ENCODE measurements around the gene AP4E1.
"Not testable (repeated sequence)": the region's sequence is repeated elsewhere in the genome, so short reads cannot be mapped to it uniquely, and the experiment has no call there.

The AP4E1 gene

DNA sequence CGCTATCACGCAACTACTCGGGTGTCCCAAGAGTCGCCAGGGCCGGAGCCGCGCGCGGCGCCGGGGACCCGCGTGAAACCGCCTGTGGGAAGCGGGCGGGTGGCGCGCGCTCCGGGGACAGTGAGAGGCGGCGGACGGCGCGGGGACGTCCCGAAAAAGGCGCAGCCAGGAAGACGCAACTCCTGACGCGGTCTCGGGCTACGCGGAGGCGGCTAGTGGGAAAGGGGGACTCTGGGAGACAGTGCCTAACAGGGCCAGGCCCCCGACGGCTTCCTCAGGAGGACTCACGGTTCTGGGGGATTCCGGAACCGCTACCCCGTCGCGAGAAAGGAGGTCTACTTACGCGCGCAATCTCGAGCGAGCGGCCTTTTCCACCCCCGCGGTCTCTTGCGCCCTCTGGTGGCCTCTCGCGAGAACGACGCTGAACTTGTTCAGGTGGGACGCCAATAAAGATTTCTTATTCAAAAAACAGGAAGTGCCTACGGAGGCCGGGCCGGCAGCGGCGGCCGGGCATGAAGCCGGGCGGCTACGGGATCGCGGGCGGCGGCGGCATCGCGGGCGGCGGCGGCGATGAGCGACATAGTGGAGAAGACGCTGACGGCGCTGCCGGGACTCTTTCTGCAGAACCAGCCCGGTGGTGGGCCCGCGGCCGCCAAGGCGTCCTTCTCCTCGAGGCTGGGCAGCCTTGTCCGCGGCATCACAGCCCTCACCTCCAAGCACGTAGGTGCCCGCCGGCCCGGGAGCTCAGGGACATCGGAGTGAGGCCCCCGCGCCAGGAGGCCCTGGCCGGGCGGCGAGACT lies at the start of gene AP4E1:
Gene AP4E1 (plus strand): TSS at position 475 of the 801 bp plus-strand sequence. CDS start 96 bp downstream, at position 571.
- DNase-seq = peak; percentile 82

DNA sequence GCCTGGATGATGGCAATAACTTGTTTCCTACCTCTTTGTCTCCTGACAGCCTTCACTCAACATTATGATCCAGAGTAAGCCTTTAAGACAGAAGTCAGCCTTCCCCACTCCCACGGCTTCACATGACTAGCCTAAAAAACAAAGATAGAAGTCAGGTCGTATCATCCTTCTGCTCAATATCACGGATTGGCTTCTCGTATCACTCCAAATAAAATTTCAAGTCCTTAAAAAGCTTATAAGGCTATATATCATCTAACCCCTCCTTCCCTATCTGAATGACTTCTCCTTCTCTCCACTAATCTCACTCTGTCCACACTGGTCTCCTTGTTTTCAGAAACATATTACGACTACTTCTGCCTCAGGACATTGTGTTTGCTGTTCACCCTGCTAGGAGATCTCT lies 47.7 kb upstream of the AP4E1 start:
- no peak for DNase-seq

DNA sequence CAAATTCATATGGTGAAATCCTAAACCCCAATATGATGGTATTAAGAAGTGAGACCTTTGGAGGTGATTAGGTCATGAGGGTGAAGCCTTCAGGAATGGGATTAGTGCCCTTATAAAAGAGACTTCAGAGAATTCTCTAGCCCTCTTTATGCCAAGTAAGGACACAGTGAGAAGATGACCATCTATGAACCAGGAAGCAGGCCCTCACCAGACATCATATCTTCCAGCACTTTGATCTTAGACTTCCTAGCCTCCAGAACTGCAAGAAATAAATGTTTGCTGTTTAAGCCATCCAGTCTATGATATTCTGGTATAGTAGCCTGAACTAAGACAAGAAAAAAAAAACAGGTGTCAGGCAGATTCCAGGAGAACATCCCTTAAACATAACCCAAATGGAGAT lies 45.9 kb upstream of the AP4E1 start:
- no peak for DNase-seq

DNA sequence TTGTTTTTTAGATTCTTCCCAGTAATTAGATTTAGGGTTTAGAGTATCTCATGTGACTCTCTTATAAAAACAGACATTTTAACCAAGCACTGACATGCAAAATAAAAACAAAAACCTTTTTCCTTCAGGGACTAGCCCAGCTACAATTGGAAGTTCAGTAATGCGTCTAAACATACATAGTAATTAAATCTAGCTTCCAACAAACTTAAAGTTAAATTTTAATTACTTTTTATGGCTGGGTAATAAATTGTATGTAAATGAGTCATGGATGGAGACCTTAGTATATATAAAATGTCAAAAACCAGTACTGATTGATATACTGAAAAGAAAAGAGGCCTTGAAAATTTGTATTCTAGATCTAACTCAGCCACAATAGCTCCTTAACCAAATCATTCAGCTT lies 43.6 kb upstream of the AP4E1 start:
- DNase-seq = no peak

DNA sequence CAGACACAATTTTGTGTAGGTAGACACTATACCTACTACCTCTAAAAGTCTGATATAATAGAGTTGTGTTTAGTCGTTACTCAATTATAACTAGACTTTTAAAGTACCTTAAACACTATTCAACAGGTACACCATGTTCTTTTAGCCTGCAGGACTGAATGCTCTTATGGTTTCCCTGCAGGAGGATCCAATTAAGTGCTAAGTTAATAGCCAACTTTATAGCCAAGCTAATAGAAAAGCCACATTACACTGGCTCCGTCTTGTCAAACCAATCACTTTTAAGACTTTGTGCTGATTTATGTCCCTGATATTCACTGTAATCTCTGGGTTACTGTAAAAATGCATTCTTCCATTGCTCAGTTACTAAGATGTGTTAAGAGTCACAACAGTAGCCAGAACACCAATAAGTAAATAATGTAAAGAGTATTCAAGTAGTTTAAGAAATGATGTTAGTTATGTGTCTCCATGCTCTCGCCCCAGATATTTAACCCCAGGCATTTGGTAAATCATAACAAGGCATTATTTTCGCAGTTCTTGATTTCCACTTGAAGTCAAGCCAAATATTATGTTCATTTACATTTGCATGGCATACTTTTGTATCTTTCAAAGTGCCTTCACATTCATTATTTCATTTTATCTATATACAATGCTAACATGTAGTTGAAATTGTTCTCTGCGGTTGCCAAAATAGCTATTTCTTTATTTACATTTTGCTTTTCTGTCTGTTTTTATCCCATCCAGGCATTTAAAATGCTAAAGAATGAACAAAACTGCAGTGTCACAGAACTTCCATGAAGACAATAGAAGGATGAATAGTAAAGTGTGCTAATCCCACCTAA lies 42.7 kb upstream of the AP4E1 start:
- DNase-seq = no peak

DNA sequence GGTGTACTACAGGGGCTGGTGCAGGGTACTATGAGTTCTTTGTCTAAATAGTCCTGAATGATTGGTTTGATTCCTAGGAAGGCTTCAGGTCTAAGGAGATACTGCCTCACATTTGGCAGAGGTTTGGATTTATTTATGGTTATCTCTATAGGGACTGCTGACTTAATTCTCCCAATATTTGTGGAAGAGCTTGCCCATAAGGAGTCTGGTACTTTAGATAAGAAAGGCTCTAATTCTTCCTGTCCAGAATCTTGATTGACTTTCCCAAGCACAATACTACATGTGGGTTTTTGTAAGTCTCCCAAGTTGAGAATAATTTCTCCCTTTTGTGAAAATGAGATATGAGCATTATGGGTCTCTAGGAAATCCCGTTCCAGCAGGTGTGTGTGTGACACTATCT lies 36.7 kb upstream of the AP4E1 start:
- no peak for DNase-seq

DNA sequence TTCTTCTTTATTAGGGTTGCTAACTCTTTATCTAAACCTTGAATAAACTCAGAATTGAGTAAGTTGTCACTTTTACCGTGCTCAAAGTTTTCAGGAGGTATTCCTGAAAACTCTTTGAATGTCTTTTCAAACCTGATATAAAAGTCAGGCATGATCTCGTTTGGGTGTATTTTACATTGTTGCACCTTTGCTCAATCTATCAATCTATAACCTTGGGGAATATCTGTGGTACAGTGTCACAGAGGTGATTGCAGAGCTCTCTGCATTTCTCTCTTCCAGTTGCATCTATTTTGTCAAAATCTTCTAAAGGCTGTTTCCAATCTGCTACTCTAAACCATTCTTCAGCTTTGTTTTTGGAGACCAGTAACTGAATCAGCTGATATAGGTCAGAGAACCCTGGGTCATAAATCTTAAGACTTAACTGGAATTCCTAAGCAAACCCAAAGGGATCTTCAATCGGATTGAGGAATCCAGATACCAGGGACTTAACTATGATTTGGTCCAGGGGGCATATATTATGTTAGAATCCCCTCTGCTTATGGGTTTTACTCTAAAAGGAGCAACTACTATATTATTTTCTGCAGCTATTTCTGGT lies 35.6 kb upstream of the AP4E1 start:
- no peak for DNase-seq

DNA sequence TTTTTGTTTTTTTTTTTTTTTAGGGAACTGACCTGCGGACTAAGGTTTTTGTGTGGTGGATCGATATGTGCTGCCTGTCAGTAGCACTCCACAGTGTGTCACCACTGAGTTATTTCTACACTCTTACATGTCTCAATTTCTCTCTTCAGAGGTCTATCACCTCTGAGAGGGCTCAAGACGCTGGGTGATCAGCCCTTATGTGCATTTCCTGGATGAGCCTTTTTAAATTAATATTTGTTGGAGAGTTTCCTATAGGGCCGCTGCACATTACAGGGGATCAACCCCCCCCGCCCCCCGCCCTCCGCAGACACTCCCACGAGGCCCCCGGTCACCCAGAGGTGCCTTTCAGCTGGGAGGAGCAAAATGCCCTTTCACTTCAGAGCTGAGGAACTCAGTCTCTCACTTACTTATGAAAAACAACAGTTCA lies 34.5 kb upstream of the AP4E1 start:
- DNase-seq = peak; percentile 14

DNA sequence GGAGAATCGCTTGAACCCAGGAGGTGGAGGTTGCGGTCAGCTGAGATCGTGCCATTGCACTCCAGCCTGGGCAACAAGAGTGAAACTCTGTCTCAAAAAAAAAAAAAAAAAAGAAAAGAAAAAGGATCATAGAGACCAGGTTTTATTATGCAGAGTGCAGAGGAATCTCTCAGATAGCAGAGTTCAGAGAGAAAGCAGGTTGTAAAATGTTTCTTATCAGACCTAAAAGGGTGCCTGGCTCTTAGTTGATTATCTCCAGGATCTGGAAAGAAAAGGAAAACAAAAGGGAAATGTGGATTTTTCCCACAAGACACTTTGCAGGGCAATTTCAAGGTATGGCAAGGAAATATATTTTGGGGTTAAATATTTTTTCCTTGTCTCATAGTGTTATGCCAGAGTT lies 33.2 kb upstream of the AP4E1 start:
- DNase-seq = not testable (repeated sequence)

DNA sequence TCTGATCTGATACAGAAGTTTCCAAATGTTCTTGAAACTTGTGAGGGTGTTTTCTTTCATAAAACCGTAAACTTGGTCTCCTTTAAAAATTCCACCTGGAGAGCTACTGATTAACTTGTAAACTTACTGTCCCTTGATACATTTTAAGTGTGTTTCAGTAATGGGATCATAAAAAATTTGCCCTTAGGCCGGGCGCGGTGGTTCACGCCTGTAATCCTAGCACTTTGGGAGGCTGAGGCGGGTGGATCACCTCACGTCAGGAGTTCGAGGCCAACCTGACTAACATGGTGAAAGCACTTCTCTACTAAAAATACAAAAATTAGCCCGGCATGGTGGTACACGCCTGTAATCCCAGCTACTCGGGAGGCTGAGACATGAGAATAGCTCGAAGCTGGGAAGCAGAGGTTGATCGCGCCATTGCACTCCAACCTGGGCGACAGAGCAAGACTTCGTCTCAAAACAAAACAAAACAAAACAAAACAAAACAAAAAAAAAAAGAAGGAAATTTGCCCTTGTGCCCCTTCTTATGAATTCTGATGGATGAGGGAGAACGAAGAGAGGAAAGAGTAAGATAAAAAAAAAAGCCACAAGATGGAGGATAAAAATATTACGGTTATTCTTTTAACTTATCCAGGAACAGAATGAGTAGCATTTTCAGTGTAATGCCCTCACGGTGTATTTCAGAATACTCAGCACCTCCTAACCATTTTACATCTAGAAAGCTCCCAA lies 32.1 kb upstream of the AP4E1 start:
- DNase-seq = no peak

DNA sequence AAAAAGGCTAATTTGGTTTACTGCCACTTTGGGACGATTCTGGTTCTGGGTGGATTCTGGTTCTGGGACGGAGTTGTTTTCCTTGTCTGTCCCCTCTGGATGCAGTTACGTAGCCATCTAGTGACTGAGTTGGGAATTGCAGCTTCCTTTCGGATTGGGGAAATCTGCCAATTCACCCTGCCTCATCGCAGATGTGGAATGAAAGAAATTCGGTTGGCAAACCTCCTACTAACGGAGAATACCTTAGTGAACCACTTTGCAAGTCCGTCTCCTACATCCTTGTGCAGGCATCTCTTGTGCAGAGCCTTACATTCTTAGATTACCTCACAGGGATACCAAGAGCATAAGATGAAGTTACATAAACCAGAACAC lies 31.5 kb upstream of the AP4E1 start:
- peak; percentile 73 for DNase-seq

DNA sequence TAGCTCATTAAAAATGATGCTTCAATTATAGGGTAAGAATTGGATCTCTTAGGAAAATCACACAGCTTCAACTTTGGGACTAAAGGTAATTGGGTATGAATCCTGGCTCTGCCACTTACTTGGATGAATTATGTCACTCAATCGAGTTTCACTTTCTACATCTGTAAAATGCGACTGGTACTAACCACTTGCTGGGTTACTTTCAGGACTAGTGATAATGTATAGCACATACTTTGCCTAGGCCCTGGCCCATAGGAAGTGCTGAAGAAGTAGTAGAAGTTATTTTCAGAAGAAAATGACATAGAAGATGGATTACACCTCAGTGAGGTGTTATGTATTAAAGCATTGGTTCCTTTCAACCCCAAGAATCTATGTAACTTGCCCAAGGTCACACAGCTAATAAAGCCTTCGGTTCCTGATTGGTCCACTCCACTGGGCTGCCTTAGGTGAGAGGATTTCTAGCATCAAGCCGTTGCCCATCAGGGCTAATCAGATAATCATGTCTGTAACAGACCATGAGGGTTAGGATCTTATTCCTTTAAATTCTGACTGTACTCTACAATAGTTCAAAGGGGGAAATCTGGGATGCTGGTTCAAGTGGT lies 29.4 kb upstream of the AP4E1 start:
- no peak for DNase-seq

DNA sequence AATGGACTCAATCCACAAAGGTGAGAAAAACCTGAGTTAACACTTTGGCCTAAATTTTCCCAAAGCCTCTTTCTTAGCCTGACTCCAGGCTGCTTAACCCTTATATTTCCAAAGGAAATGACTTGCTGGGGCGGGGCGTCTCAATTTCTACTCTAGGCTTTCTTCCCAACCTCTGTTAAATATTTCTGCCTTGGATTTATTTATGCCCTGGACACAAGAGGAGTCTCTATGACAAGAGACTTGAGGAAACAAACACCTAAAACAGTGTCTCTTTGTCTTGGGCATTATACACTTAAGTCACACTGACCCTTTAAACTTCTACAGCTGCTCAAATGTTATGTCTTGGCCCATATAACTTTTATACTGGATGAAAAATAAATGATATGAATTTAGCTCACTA lies 28.3 kb upstream of the AP4E1 start:
- no peak for DNase-seq

DNA sequence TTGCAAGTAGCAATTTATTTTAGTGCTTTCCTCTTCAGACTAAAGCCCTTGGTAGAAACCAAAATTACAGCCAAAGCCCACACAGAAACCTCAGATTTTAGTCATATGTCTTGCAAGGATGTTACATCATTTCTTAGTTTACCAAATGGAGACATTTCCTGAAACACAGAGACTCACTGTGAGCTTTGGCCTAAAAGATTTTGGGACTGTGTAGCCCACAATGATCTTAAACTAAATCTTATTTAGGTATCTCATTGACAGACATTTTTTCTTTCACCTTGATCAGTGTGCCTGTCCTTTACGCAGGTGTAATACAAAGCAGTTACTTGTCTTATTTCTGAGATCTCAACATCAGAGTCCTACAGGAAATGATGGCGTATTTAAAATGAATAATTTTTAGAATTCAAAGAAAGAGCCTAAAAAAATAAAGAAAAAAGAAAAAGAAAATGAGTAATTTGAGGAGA lies 27.8 kb upstream of the AP4E1 start:
- no peak for DNase-seq

DNA sequence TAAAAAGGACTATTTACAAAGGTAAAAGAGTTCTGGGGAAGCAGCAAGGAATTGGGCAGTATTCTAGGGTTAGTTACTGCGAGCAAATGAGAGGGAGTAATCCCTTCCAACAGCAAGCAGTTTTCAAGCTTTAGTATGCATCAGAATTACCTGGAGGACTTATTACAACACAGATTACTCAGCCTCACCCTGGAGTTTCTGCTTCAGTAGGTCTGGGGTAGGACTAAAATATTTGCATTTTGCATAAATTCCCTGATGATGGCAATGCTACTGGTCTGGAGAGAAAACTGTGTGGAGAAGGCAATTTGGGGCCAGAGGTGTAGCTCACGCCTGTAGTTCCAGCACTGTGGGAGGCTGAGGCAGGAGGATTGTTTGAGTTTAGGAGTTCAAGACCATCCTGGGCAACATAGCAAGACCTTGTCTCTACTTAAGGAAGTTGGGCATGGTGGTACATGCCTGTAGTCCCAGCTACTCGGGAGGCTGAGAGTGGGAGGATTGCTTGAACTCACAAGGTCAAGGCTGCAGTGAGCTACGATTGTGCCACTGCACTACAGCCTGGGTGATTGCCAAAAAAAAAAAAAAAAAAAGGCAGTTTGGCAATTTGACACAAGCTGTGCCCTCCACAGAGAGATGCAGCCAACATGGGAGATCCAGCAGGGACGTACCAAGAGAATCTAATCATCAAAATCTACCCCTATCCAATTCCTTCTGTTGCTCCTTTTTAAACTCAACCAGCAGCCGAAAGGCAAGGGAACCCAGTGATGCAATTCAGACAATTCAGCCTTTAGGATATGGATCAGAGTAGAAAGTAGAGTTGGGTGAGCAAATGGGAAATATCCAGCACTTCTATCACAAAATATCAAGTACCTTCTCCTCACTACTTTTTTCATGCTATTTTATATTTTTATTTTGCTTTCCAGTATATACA lies 27.1 kb upstream of the AP4E1 start:
- no peak for DNase-seq

DNA sequence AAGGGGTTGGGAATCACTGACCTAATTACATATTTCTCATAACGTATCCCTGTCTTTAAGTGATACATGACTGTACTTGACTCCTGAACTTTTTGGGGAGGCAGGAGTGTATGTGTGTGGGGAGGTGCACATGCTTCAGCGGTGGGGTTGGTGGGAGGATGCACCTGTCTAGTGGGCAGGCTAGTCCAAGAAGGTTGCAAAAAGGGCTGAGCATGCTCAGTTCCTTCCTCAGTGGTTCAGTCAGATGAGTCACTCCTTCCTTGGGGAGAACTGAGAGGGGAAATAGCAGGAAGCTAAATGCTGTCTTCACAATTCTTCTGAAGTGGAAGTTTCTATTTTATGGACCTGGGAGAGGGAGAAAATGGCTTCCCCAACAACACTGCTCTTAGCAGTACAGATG lies 24.6 kb upstream of the AP4E1 start:
- DNase-seq = peak; percentile 84

DNA sequence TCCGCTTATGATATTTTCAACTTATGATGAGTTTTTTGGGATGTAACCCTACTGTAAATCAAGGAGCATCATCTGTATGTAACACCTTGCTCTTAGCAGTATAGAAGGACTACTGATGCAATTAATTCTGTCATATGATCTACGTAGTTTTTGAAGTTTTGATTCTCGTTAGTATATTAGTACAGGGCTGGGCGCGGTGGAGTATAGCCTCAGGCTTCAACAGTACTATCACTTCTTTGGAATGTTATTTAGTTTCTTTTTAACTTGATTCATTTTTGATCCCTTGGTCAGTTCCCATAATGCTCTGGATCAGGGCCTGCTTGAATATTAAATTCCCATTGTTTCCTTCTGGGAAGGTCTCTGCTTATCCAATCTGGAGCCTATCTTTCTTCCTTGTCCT lies 23.9 kb upstream of the AP4E1 start:
- DNase-seq = no peak

DNA sequence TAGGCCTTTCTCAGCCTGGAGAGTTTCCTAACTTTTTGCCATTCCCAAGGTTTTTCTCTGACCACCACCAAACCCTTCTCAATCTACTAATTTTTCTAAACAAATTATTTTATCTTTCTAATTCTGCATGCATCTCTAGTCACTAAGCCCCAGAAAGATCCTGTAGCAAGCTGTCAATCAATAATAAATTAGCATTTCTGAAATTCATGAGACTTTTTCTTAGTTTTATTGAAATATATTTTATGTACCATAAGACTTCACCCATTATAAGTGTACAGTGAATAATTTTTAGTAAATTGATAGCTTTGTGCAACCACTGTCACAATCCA lies 22.4 kb upstream of the AP4E1 start:
- DNase-seq = no peak

DNA sequence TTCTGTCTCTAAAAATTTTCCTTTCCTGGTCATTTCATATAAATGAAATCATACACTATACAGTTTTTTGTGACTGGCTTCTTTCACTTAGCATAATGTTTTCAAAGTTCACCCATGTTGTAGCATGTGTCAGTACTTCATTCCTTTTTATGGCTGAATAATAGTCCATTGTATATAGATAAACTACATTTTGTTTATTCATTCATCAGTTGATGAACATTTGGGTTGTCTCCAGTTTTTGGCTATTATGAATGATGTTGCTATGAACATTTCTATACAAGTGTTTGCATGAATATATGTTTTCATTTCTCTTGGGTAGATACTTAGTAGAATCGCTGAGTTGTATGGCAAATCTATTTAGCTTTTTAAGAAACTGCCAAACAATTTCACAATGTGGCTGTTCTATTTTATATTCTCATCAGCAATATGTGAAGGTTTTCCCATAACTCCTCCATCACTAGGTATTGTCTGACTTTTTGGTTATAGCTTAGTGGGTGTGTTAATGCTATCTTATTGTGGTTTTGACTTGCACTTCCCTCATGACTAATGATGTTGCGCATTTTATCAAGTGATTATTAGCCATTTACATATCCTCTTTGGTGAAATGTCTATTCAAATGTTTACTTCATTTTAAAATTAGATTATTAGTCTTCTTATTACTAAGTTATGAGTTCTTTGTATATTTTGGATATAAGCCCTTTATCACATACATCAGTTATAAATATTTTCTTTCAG lies 21.7 kb upstream of the AP4E1 start:
- no peak for DNase-seq

DNA sequence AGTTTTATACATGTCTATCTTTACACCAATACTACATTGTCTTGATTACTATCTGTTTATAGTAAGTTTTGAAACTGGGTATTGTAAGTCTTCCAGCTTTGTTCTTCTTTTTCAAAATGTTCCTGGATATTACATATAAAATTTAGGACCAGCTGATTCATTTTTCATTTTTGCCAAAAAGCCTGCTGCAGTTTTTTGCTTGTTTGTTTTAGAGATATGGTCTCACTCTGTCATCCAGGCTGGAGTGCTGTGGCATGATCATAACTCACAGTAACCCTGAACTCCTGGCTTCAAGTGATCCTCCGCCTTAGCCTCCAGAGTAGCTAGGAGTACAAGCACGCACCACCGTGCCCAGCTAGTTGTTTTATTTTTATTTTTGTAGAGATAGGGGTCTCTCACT lies 20.4 kb upstream of the AP4E1 start:
- DNase-seq = no peak

DNA sequence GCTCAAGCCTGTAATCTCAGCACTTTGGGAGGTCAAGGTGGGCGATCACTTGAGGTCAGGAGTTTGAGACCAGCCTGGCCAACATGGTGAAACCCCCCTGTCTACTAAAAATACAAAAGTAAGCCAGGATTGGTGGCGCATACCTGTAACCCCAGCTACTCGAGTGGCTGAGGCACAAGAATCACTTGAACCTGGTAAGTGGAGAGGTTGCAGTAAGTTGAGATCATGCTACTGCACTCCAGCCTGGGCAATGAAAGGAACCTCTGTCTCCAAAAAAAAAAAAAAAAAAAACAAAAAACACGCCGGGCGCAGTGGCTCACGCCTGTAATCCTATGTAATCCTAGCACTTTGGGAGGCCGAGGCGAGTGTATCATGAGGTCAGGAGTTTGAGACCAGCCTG lies 18.9 kb upstream of the AP4E1 start:
- DNase-seq = no peak
